WTC11 (cell line): Measurements from ENCODE around the gene NCLN.

Experiments used
- CTCF ChIP-seq: fragments of 200-600 bp; IDR thresholded peaks from 2 replicates; pipeline ENCODE4 v1.8.0; 2022; ENCODE audit warnings: antibody characterized with exemption
- NFYB ChIP-seq: sonication (generic); formaldehyde crosslinking; conservative IDR thresholded peaks from 2 replicates; pipeline ENCODE4 v1.8.0; 2022; ENCODE audit warnings: low read depth, missing genetic modification reagents
- NR2C2 ChIP-seq: sonication (generic); formaldehyde crosslinking; IDR thresholded peaks from 2 replicates; pipeline ENCODE4 v1.8.0; 2022; ENCODE audit warnings: mild to moderate bottlenecking, missing genetic modification reagents
- NR3C1 ChIP-seq: sonication (generic); formaldehyde crosslinking; conservative IDR thresholded peaks from 2 replicates; pipeline ENCODE4 v1.8.1; 2023; ENCODE audit warnings: low read depth, mild to moderate bottlenecking, missing genetic modification reagents
- TF ChIP-seq, protein P1 (sequence below): sonication (generic); formaldehyde crosslinking; IDR thresholded peaks from 2 replicates; pipeline ENCODE4 v1.8.1; 2023; ENCODE audit warnings: mild to moderate bottlenecking, missing genetic modification reagents, moderate library complexity
- TF ChIP-seq, protein P2 (sequence below): sonication (generic); formaldehyde crosslinking; IDR thresholded peaks from 2 replicates; pipeline ENCODE4 v1.8.1; 2022; ENCODE audit warnings: low read depth, missing genetic modification reagents, borderline replicate concordance
- TF ChIP-seq, protein P3 (sequence below): sonication (generic); formaldehyde crosslinking; IDR thresholded peaks from 2 replicates; pipeline ENCODE4 v1.8.0; 2022; ENCODE audit warnings: mild to moderate bottlenecking, missing genetic modification reagents

- no peak for TF ChIP-seq CTCF
- TF ChIP-seq, protein P1, sequence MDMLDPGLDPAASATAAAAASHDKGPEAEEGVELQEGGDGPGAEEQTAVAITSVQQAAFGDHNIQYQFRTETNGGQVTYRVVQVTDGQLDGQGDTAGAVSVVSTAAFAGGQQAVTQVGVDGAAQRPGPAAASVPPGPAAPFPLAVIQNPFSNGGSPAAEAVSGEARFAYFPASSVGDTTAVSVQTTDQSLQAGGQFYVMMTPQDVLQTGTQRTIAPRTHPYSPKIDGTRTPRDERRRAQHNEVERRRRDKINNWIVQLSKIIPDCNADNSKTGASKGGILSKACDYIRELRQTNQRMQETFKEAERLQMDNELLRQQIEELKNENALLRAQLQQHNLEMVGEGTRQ (CRISPR knock-in tag), result no peak
- TF ChIP-seq, protein P2, sequence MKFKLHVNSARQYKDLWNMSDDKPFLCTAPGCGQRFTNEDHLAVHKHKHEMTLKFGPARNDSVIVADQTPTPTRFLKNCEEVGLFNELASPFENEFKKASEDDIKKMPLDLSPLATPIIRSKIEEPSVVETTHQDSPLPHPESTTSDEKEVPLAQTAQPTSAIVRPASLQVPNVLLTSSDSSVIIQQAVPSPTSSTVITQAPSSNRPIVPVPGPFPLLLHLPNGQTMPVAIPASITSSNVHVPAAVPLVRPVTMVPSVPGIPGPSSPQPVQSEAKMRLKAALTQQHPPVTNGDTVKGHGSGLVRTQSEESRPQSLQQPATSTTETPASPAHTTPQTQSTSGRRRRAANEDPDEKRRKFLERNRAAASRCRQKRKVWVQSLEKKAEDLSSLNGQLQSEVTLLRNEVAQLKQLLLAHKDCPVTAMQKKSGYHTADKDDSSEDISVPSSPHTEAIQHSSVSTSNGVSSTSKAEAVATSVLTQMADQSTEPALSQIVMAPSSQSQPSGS (CRISPR knock-in tag), result no peak
- TF ChIP-seq NR3C1, result no peak
- TF ChIP-seq, protein P3, sequence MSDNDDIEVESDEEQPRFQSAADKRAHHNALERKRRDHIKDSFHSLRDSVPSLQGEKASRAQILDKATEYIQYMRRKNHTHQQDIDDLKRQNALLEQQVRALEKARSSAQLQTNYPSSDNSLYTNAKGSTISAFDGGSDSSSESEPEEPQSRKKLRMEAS (CRISPR knock-in tag), result no peak
- TF ChIP-seq NR2C2, result no peak
- TF ChIP-seq NFYB (CRISPR knock-in tag), result no peak
Observed at GRCh38 chr19:3189702-3190469, 4.2 kb downstream of the NCLN start.
